GM13976 (cell line): ENCODE data around the gene TECTA.
"Not testable (repeated sequence)": the region's sequence is repeated elsewhere in the genome, so short reads cannot be mapped to it uniquely, and the experiment has no call there.

ENCODE experiments used
- DNase-seq: peaks from one replicate; pipeline ENCODE4 v3.0.0; 2012; ENCODE audit warnings: low spot score
- CTCF ChIP-seq: IDR thresholded peaks from 2 replicates; pipeline ENCODE4 v1.5.1; 2012; ENCODE audit warnings: borderline replicate concordance, mild to moderate bottlenecking; ENCODE audit not compliant: insufficient read depth; ENCODE audit errors: extremely low read depth, missing control alignments, control extremely low read depth
- in situ Hi-C: fragments of 300-500 bp; cut with MboI; formaldehyde crosslinking; loops from one replicate; pipeline ENCODE4 v1.12.0; 2022; ENCODE audit warnings: low sequenced_read_pairs, mixed read lengths, inconsistent platforms; ENCODE audit not compliant: unreplicated experiment

The TECTA gene

GRCh38 chr11:121238956-121239355, 137.9 kb downstream of the TECTA start:
- no peak for DNase-seq
- in situ Hi-C loops: no loop called here
- no peak for TF ChIP-seq CTCF

GRCh38 chr11:121240001-121240400, 139.0 kb downstream of the TECTA start:
- in situ Hi-C loops: loop anchor here (10.0 kb wide), 1 partner anchor 355 kb away; no protein-coding TSS in a partner anchor
- DNase-seq: not testable (repeated sequence)

GRCh38 chr11:121240650-121241303, 139.7 kb downstream of the TECTA start:
- DNase-seq: no peak
- in situ Hi-C loops: loop anchor here (10.0 kb wide), 1 partner anchor 354 kb away; no protein-coding TSS in a partner anchor
- no peak for TF ChIP-seq CTCF
